Suprapubic skin (tissue), 4 donors: ENCODE measurements around the gene IRF9.

Experiments
- CTCF ChIP-seq, 2 donors: fragments of 200-600 bp in 1 of 2; fragments of 450-650 bp in 1 of 2; sonication (generic) in 1 of 2; IDR thresholded peaks; one replicate each; pipeline ENCODE4 v1.5.1; 2016 to 2019; ENCODE audit warnings: antibody characterized with exemption in 2 of 2, mild to moderate bottlenecking in 1 of 2, moderate library complexity in 1 of 2
- EP300 ChIP-seq: sonication (generic); formaldehyde crosslinking; IDR thresholded peaks from one replicate; pipeline ENCODE4 v1.6.1; 2017; ENCODE audit warnings: antibody characterized with exemption
- POLR2A ChIP-seq, 2 donors: fragments of 450-650 bp; IDR thresholded peaks; one replicate each; pipeline ENCODE4 v1.6.1; 2017; ENCODE audit warnings: antibody characterized with exemption in 2 of 2, mild to moderate bottlenecking in 2 of 2, moderate library complexity in 2 of 2
- POLR2AphosphoS5 ChIP-seq, 3 donors: sonication (generic); formaldehyde crosslinking; IDR thresholded peaks; one replicate each; pipeline ENCODE4 v1.6.1; 2017; ENCODE audit warnings: antibody characterized with exemption in 3 of 3

GRCh38 chr14:24194873-24195185 is 33.8 kb downstream of the IRF9 start:
- TF ChIP-seq CTCF (IDR thresholded peaks at IDR 0.05), result no peak
- no peak for TF ChIP-seq POLR2AphosphoS5 (IDR thresholded peaks at IDR 0.05)
- TF ChIP-seq POLR2A (IDR thresholded peaks at IDR 0.05), result no peak
- TF ChIP-seq EP300, result no peak
